Measurements from ENCODE around the gene OR8B12. TPM values are rescaled to one million over a fixed set of nuclear protein-coding genes. Genes with fewer than 3 reads are reported as not detected.

Gene OR8B12
- total and polyA plus RNA-seq, 2 of the 4 experiments (the other 2 are of a cell fraction), result not detected

- WGBS, 2 experiments (ENCODE audit: extremely low coverage in 2 of 2, insufficient read length in 1 of 2), result 58% methylated on average over 6 of the region's 6 CpGs; no CpG with 5 or more reads in 1 of the 2 experiments
- in situ Hi-C loops (cut with MboI; ENCODE audit: low sequenced_read_pairs), result no loop called here
These were observed 2.2 kb downstream of the OR8B12 start for GRCh38 chr11:124541204-124541603.

More at GRCh38 chr11:124541204-124541603, 2.2 kb downstream of the OR8B12 start:
- no peak overlapping the region for H2BK15ac ChIP-seq (ENCODE audit: low read depth, low read length)
- H4K5ac ChIP-seq (ENCODE audit: low read depth, low read length), result no peak overlapping the region
- H3K56ac ChIP-seq (ENCODE audit: extremely low read depth, insufficient read depth, low read length), result no peak overlapping the region
- no peaks in the 10 kb centered on the region for H3K4me1 ChIP-seq (ENCODE audit: control insufficient read depth, insufficient read depth, low read length)
- no peak overlapping the region for H3K4ac ChIP-seq (ENCODE audit: low read depth, low read length)
- no peak overlapping the region for H2BK120ac ChIP-seq (ENCODE audit: low read depth, low read length)
- no peaks in the 10 kb centered on the region for H3K27me3 ChIP-seq (ENCODE audit: control insufficient read depth, insufficient read depth, low read length)
- intact Hi-C loops (cut with micrococcal nuclease) (no loop called here), dilution Hi-C loops (cut with HindIII; ENCODE audit: low sequenced_read_pairs, unreplicated experiment) (no loop called here)
- H3K79me1 ChIP-seq (ENCODE audit: low read depth in 1 of 2, low read length in 2 of 2), result no peaks in the 10 kb centered on the region
- POLR2A ChIA-PET (ENCODE audit: unreplicated experiment), result no interaction called here
- H2AK5ac ChIP-seq (ENCODE audit: low read depth, low read length), result no peak overlapping the region
- no peaks in the 10 kb centered on the region for H3K36me3 ChIP-seq (ENCODE audit: control insufficient read depth, insufficient read depth, low read length)
- CTCF ChIA-PET, result no interaction called here
- no peak overlapping the region for H3K4me3 ChIP-seq (ENCODE audit: insufficient read depth, low read depth, low read length)
- no peaks in the 10 kb centered on the region for H4K20me1 ChIP-seq (ENCODE audit: insufficient read depth, low read length)
- no peak for DNase-seq
- H3K23ac ChIP-seq (ENCODE audit: low read depth, low read length), result no peak overlapping the region
- no peak for ATAC-seq (ENCODE audit: low read depth)
- no peak overlapping the region for H3K14ac ChIP-seq (replicated peaks; ENCODE audit: low read depth, low read length)
- no peak overlapping the region for H3K18ac ChIP-seq (ENCODE audit: low read depth, low read length)
- no peak overlapping the region for H2BK20ac ChIP-seq (ENCODE audit: low read depth, low read length)
- H3K9ac ChIP-seq (ENCODE audit: low read depth, low read length), result no peak overlapping the region
- no peak overlapping the region for H3K27ac ChIP-seq (ENCODE audit: insufficient read depth, low read length)
- TF ChIP-seq RCOR1 (IDR thresholded peaks at IDR 0.05; ENCODE audit: insufficient replicate concordance, low read length) (no peak), FOS (IDR thresholded peaks at IDR 0.05; ENCODE audit: low read depth, low read length) (no peak), NFE2L2 (IDR thresholded peaks at IDR 0.05; ENCODE audit: low read depth, low read length) (no peak), BHLHE40 (IDR thresholded peaks at IDR 0.05; ENCODE audit: low read depth, low read length) (no peak), CTCF (conservative IDR thresholded peaks at IDR 0.05; ENCODE audit: low read depth, low read length) (no peak), POLR2A (IDR thresholded peaks at IDR 0.05; ENCODE audit: low read depth, low read length) (no peak), USF2 (IDR thresholded peaks at IDR 0.05; ENCODE audit: low read depth, low read length) (no peak), MXI1 (IDR thresholded peaks at IDR 0.05; ENCODE audit: borderline replicate concordance, low read depth, low read length) (no peak), SMC3 (IDR thresholded peaks at IDR 0.05; ENCODE audit: low read depth, low read length) (no peak), CEBPB (IDR thresholded peaks at IDR 0.05; ENCODE audit: low read depth, low read length) (no peak), MAZ (IDR thresholded peaks at IDR 0.05; ENCODE audit: borderline replicate concordance, low read depth, low read length) (no peak), RFX5 (IDR thresholded peaks at IDR 0.05; ENCODE audit: low read depth, low read length) (no peak), ELK1 (IDR thresholded peaks at IDR 0.05; ENCODE audit: borderline replicate concordance, low read depth, low read length) (no peak), MAFK (IDR thresholded peaks at IDR 0.05; ENCODE audit: low read depth, low read length) (no peak)
- no peaks in the 10 kb centered on the region for H3K9me1 ChIP-seq (ENCODE audit: insufficient read depth, low read length)
- no peak overlapping the region for H2BK5ac ChIP-seq (ENCODE audit: low read depth, low read length, poor library complexity, severe bottlenecking)
- H4K91ac ChIP-seq (ENCODE audit: insufficient read depth, low read depth, low read length), result no peak overlapping the region
- no peak overlapping the region for H4K8ac ChIP-seq (ENCODE audit: low read depth in 2 of 2, low read length in 2 of 2)
- H2AFZ ChIP-seq (replicated peaks; ENCODE audit: low read length, poor library complexity), result no peak overlapping the region
- no peaks in the 10 kb centered on the region for H3K9me3 ChIP-seq (ENCODE audit: control insufficient read depth, insufficient read depth, low read length)
- H2AK9ac ChIP-seq (replicated peaks; ENCODE audit: low read depth, low read length, poor library complexity), result no peak overlapping the region
- no peak overlapping the region for H3K4me2 ChIP-seq (ENCODE audit: low read depth, low read length)
- BruUV-seq (replicated peaks), result no TSS peak
